Spleen (tissue), 11 donors: Measurements from ENCODE around the gene ATP6V0A4. TPM values are rescaled to one million over a fixed set of nuclear protein-coding genes. Genes with fewer than 3 reads are reported as not detected.
A peak's percentile ranks its signal among the peaks of the same experiment; 100 is the strongest.

Experiments used
- DNase-seq: peaks from one replicate; pipeline ENCODE4 v3.0.0-alpha.2; 2020
- H3K27ac ChIP-seq, 8 donors: fragments of 200-600 bp; sonication (generic) in 7 of 8; 1 replicate in 4 of 8; 2 replicates in 4 of 8; pipeline versions ENCODE4 v1.5.0 to v1.8.0; 2016 to 2021; ENCODE audit warnings: inconsistent platforms in 4 of 8, mild to moderate bottlenecking in 4 of 8, moderate library complexity in 1 of 8
- H3K27me3 ChIP-seq, 7 donors: fragments of 200-600 bp; sonication (generic) in 6 of 7; replicated peaks in 1 of 7; 1 replicate in 4 of 7; 2 replicates in 3 of 7; pipeline versions ENCODE4 v1.5.0 to v1.8.0; 2016 to 2021; ENCODE audit warnings: inconsistent platforms in 3 of 7, mild to moderate bottlenecking in 1 of 7
- H3K36me3 ChIP-seq, 6 donors: fragments of 200-600 bp; sonication (generic) in 5 of 6; 1 replicate in 4 of 6; 2 replicates in 2 of 6; pipeline versions ENCODE4 v1.5.0 to v1.8.0; 2016 to 2021; ENCODE audit warnings: inconsistent platforms in 2 of 6
- H3K4me1 ChIP-seq, 6 donors: fragments of 200-600 bp; sonication (generic) in 5 of 6; 1 replicate in 3 of 6; 2 replicates in 3 of 6; pipeline versions ENCODE4 v1.5.0 to v1.8.0; 2016 to 2021; ENCODE audit warnings: inconsistent platforms in 3 of 6
- H3K4me3 ChIP-seq, 8 donors: fragments of 200-600 bp; sonication (generic) in 7 of 8; 1 replicate in 4 of 8; 2 replicates in 4 of 8; pipeline versions ENCODE4 v1.5.0 to v1.8.0; 2016 to 2021; ENCODE audit warnings: inconsistent platforms in 4 of 8, mild to moderate bottlenecking in 4 of 8, moderate library complexity in 2 of 8
- H3K9me3 ChIP-seq, 8 donors: fragments of 200-600 bp; sonication (generic) in 7 of 8; 1 replicate in 4 of 8; 2 replicates in 4 of 8; pipeline versions ENCODE4 v1.5.0 to v1.8.0; 2016 to 2021; ENCODE audit warnings: inconsistent platforms in 4 of 8
- POLR2A ChIP-seq, 3 donors: fragments of 450-650 bp; IDR thresholded peaks; one replicate each; pipeline ENCODE4 v1.5.1; 2017; ENCODE audit warnings: antibody characterized with exemption in 3 of 3, mild to moderate bottlenecking in 1 of 3
- POLR2AphosphoS5 ChIP-seq, 3 donors: sonication (generic); formaldehyde crosslinking; IDR thresholded peaks; one replicate each; pipeline ENCODE4 v1.5.1; 2017; ENCODE audit warnings: antibody characterized with exemption in 3 of 3
- WGBS, 5 donors: extraction: QIAGEN DNeasy Blood & Tissue Kit in 3 of 5; methylation state at CpG; one replicate each; pipeline versions ENCODE4 v1.1.5 to v1.1.7; 2013 to 2018; 5-methylcytosine and 5-hydroxymethylcytosine counted together
- intact Hi-C: fragments of 100-400 bp; cut with DNase I; formaldehyde crosslinking; loops from one replicate; pipeline ENCODE4 v1.15.0; 2023; ENCODE audit warnings: low total_unique reads
- polyA plus RNA-seq, 3 donors: library from polyadenylated mRNA; stranded (reverse); fragments of 200-250 nt; gene quantifications; one replicate each; pipeline ENCODE4 v1.2.1, GENCODE V29; 2013
- total RNA-seq, 7 donors: library from RNA; depleted of rRNA in 3 of 7; stranded (reverse); fragments of >200 nt in 3 of 7; fragmentation: NEBNext Ultra II Directional in 4 of 7; extraction: Animal tissue kit (Norgen Biotek cat#: 25700) in 4 of 7; gene quantifications; one replicate each; pipeline versions ENCODE4 v1.1.0 to v1.2.1, GENCODE V29; 2016 to 2021
- TF ChIP-seq, protein P1 (sequence below), 11 experiments: fragments of 200-600 bp in 7 of 11; fragments of 450-650 bp in 4 of 11; sonication (generic) in 4 of 11; IDR thresholded peaks in 8 of 11; conservative IDR thresholded peaks in 3 of 11; 1 replicate in 7 of 11; 2 replicates in 4 of 11; pipeline versions ENCODE4 v1.4.0 to v1.8.0; 2016 to 2021; ENCODE audit warnings: antibody characterized with exemption in 11 of 11, inconsistent platforms in 4 of 11, mild to moderate bottlenecking in 1 of 11
- donor health status: healthy with polysubstance abuse.
- donor health status: DM: no; HTN: no; CAD: no; lungs with moderate emphysema.
- donor health status: DM: no; HTN: no; CAD: no.
- donor health status: Bipolar disorder and iron deficiency.
- donor health status: healthy.
- donor health status: DM: no; HTN: no; CAD: no.
- donor health status: DM: yes; HTN: yes; CAD: no.

ATP6V0A4 gene
- total and polyA plus RNA-seq, 10 donors, result not detected

DNA sequence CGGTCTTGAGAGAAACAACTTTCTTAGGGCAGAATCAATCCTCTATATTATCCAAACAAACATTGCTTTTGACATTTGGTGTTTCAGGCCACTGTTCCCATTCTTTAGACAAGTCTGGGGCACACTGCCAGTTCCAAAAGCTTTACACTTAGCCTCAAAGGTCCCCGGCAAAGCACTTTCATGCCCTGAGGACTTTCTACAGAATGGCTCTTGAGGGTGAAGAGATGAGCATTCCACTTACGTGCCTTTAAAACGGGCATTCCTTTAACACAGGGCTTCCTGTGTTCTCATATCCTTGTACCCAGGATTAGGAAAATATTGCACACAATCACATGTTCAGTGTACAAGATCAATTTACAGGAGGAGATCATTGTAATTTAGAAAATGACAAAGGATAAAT is 13.3 kb downstream of the ATP6V0A4 start:
- H3K27me3 ChIP-seq, result peaks cover 0 to 11% (median 0%) of the 10 kb centered on the region in 7 donors
- TF ChIP-seq POLR2AphosphoS5 (IDR thresholded peaks at IDR 0.05) (no peak), POLR2A (IDR thresholded peaks at IDR 0.05) (no peak)
- TF ChIP-seq, protein P1, sequence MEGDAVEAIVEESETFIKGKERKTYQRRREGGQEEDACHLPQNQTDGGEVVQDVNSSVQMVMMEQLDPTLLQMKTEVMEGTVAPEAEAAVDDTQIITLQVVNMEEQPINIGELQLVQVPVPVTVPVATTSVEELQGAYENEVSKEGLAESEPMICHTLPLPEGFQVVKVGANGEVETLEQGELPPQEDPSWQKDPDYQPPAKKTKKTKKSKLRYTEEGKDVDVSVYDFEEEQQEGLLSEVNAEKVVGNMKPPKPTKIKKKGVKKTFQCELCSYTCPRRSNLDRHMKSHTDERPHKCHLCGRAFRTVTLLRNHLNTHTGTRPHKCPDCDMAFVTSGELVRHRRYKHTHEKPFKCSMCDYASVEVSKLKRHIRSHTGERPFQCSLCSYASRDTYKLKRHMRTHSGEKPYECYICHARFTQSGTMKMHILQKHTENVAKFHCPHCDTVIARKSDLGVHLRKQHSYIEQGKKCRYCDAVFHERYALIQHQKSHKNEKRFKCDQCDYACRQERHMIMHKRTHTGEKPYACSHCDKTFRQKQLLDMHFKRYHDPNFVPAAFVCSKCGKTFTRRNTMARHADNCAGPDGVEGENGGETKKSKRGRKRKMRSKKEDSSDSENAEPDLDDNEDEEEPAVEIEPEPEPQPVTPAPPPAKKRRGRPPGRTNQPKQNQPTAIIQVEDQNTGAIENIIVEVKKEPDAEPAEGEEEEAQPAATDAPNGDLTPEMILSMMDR (IDR thresholded peaks at IDR 0.05 in 8 of 11, conservative IDR thresholded peaks at IDR 0.05 in 3 of 11), result no peak
- H3K36me3 ChIP-seq, result no peaks in the 10 kb centered on the region
- H3K27ac ChIP-seq, result no peak overlapping the region
- intact Hi-C loops, result no loop called here
- no peak overlapping the region for H3K4me3 ChIP-seq
- H3K4me1 ChIP-seq, result no peaks in the 10 kb centered on the region
- 51 to 84% (median 75%) methylated on average over 4 of the region's 4 CpGs for WGBS, 5 donors
- peaks cover 0 to 22% (median 9%) of the 10 kb centered on the region in 8 donors for H3K9me3 ChIP-seq
- DNase-seq, result no peak

DNA sequence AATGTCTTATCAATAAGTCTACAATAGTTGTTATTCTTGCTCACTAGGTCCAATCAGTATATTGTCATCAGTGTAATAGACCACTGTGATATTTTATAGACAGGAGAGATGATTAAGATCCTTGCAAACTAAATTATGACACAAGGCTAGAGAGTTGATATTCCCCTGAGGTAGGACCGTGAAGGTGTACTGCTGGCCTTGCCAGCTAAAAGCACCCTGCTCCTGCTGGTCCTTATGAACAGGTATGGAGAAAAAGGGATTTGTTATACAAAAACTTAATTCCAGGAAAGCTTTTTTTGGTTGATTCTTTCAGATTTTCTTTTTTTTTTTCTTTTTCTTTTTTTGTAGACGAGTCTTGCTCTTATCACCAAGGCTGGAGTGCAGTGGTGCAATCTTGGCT is 17.0 kb downstream of the ATP6V0A4 start:
- Histone ChIP-seq H3K4me1 (no peaks in the 10 kb centered on the region), H3K4me3 (no peak overlapping the region), H3K36me3 (no peaks in the 10 kb centered on the region), H3K27ac (no peak overlapping the region), H3K9me3 (peaks cover 0 to 6% (median 0%) of the 10 kb centered on the region in 8 donors), H3K27me3 (peaks cover 0 to 8% (median 0%) of the 10 kb centered on the region in 7 donors)
- intact Hi-C loops, result no loop called here
- TF ChIP-seq POLR2AphosphoS5 (IDR thresholded peaks at IDR 0.05), result no peak
- TF ChIP-seq, protein P1 (IDR thresholded peaks at IDR 0.05 in 8 of 11, conservative IDR thresholded peaks at IDR 0.05 in 3 of 11), result no peak
- no peak for TF ChIP-seq POLR2A (IDR thresholded peaks at IDR 0.05)
- no peak for DNase-seq
- WGBS, 5 donors, result 82 to 94% (median 87%) methylated on average over 2 of the region's 2 CpGs

DNA sequence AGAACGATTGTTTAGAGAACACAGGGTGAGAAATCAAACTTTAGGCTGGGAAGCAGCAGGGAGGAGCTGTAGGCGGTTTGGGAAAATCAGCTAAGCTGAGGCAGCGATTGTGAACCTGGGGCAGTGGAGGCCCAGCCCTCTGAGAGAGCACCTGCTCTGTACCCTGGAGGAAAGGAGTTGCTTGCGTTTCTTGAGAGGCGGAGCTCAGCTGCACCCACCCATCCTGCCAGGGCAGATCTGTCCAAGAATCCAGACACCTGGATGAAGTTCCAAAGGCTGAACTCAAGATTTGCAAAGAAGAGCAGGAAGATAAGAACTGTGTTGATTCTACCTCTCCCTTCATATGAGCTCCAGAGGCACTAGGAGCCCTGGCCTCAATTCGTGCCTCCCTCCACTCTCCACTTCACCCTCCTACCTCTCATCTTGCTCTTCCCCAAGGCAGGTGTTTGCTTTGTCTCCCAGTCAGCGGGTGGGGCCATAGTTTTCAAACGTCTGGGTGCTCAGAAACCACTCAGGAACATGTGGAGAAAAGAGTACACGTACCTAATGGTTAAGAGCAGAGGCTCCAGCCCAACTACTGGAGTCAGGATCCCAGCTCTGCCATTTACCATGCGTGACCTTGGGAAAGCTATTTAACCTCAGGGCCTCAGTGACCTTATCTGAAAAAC is 21.7 kb downstream of the ATP6V0A4 start:
- intact Hi-C loops, result no loop called here
- no peak overlapping the region for H3K27ac ChIP-seq
- H3K9me3 ChIP-seq, result no peaks in the 10 kb centered on the region
- DNase-seq, result peak; percentile 46
- no peak for TF ChIP-seq POLR2AphosphoS5 (IDR thresholded peaks at IDR 0.05)
- no peak for TF ChIP-seq POLR2A (IDR thresholded peaks at IDR 0.05)
- TF ChIP-seq, protein P1 (IDR thresholded peaks at IDR 0.05 in 8 of 11, conservative IDR thresholded peaks at IDR 0.05 in 3 of 11), result no peak
- H3K27me3 ChIP-seq, result peaks cover 0 to 10% (median 0%) of the 10 kb centered on the region in 7 donors
- 64 to 82% (median 77%) methylated on average over 10 of the region's 10 CpGs for WGBS, 5 donors
- no peaks in the 10 kb centered on the region for H3K4me1 ChIP-seq
- no peak overlapping the region for H3K4me3 ChIP-seq
- H3K36me3 ChIP-seq, result no peaks in the 10 kb centered on the region

DNA sequence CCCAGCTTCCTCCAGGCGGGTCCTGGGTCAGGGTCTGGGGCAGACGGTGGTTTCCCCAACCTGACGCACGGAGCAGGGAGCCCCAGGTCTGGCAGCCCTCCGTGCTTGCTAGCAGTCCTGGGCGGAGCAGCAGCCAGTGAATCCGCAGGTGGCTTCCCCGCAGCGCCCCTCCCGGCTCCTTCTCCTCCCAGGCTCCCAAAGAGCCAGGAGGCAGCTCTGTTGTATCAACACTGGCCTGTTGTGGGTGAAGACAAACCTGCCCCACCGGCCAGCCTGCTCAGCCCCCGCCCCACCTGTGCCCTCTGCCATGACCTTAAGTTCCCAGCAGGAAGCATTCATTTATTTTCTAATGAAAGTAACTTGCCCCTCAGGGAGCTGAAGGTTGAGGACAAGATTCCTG is 24.2 kb downstream of the ATP6V0A4 start:
- intact Hi-C loops, result no loop called here
- Histone ChIP-seq H3K4me3 (no peak overlapping the region), H3K9me3 (no peaks in the 10 kb centered on the region), H3K4me1 (no peaks in the 10 kb centered on the region), H3K27me3 (peaks cover 0 to 10% (median 0%) of the 10 kb centered on the region in 7 donors), H3K36me3 (no peaks in the 10 kb centered on the region), H3K27ac (no peak overlapping the region)
- TF ChIP-seq, protein P1 (IDR thresholded peaks at IDR 0.05 in 8 of 11, conservative IDR thresholded peaks at IDR 0.05 in 3 of 11), result no peak
- TF ChIP-seq POLR2AphosphoS5 (IDR thresholded peaks at IDR 0.05) (no peak), POLR2A (IDR thresholded peaks at IDR 0.05) (no peak)
- 54 to 84% (median 78%) methylated on average over 5 to 12 of the region's 12 CpGs for WGBS, 5 donors
- DNase-seq, result peak; percentile 61
